ENCODE data around the gene WDR41.
"Not testable (repeated sequence)": the region's sequence is repeated elsewhere in the genome, so short reads cannot be mapped to it uniquely, and the experiment has no call there.

Gene WDR41

GRCh38 chr5:77491783-77492652, at the start of gene WDR41:
TSS of gene WDR41 (minus strand) at chr5:77492316. CDS start at chr5:77492220, 96 bp downstream.
- FAIRE-seq = peak; percentile 73

- FAIRE-seq = no peak
Measured at GRCh38 chr5:77531297-77531696, 39.2 kb upstream of the WDR41 start.

GRCh38 chr5:77518304-77518703, 26.2 kb upstream of the WDR41 start:
- peak; percentile 94 for FAIRE-seq

- no peak for FAIRE-seq
Measured at GRCh38 chr5:77514457-77514856, 22.3 kb upstream of the WDR41 start.

GRCh38 chr5:77513321-77513720, 21.2 kb upstream of the WDR41 start:
- FAIRE-seq = no peak

GRCh38 chr5:77501132-77501531, 9.0 kb upstream of the WDR41 start:
- not testable (repeated sequence) for FAIRE-seq

GRCh38 chr5:77499973-77500372, 7.9 kb upstream of the WDR41 start:
- no peak for FAIRE-seq

GRCh38 chr5:77499441-77499840, 7.3 kb upstream of the WDR41 start:
- no peak for FAIRE-seq

- FAIRE-seq = no peak
Measured at GRCh38 chr5:77498952-77499351, 6.8 kb upstream of the WDR41 start.

GRCh38 chr5:77494935-77495334, 2.8 kb upstream of the WDR41 start:
- no peak for FAIRE-seq

GRCh38 chr5:77492653-77493000, 511 bp upstream of the WDR41 start:
- FAIRE-seq = no peak

- not testable (repeated sequence) for FAIRE-seq
Measured at GRCh38 chr5:77490741-77491344, 1.3 kb downstream of the WDR41 start.

- no peak for FAIRE-seq
Measured at GRCh38 chr5:77486344-77486962, 5.7 kb downstream of the WDR41 start.

GRCh38 chr5:77483682-77484081, 8.4 kb downstream of the WDR41 start:
- no peak for FAIRE-seq

GRCh38 chr5:77475041-77475440, 17.1 kb downstream of the WDR41 start:
- not testable (repeated sequence) for FAIRE-seq

GRCh38 chr5:77468875-77469274, 23.2 kb downstream of the WDR41 start:
- not testable (repeated sequence) for FAIRE-seq

- FAIRE-seq = no peak
Measured at GRCh38 chr5:77463905-77464304, 28.2 kb downstream of the WDR41 start.

- FAIRE-seq = no peak
Measured at GRCh38 chr5:77461287-77461686, 30.8 kb downstream of the WDR41 start.

- FAIRE-seq = no peak
Measured at GRCh38 chr5:77454123-77454522, 38.0 kb downstream of the WDR41 start.

- no peak for FAIRE-seq
Measured at GRCh38 chr5:77452351-77452750, 39.8 kb downstream of the WDR41 start.

GRCh38 chr5:77449981-77450380, 42.1 kb downstream of the WDR41 start:
- FAIRE-seq = no peak

GRCh38 chr5:77449277-77449676, 42.8 kb downstream of the WDR41 start:
- FAIRE-seq = no peak

GRCh38 chr5:77448831-77449230, 43.3 kb downstream of the WDR41 start:
- no peak for FAIRE-seq

GRCh38 chr5:77444356-77444755, 47.8 kb downstream of the WDR41 start:
- no peak for FAIRE-seq
